NCI-H345 treated with DMSO at 0.1 percent for 48 hours (cell line): ENCODE results near the gene CLRN1.

Experiments used
- DNase-seq: peaks from one replicate; lab custom pipeline; 2025; ENCODE audit not compliant: unreplicated experiment; lab: John Stamatoyannopoulos, UW

CLRN1 gene

GRCh38 chr3:150925751-150926201, 46.8 kb downstream of the CLRN1 start:
- peak; percentile 14 for DNase-seq

GRCh38 chr3:150922611-150923010, 49.9 kb downstream of the CLRN1 start:
- DNase-seq = no peak

GRCh38 chr3:150921209-150921608, 51.3 kb downstream of the CLRN1 start:
- DNase-seq = no peak

GRCh38 chr3:150920236-150920635, 52.3 kb downstream of the CLRN1 start:
- DNase-seq = no peak

- DNase-seq = peak; percentile 53
Observed at GRCh38 chr3:150917951-150918350, 54.6 kb downstream of the CLRN1 start.

GRCh38 chr3:150913133-150913922, 59.2 kb downstream of the CLRN1 start:
- no peak for DNase-seq

- no peak for DNase-seq
Observed at GRCh38 chr3:150912501-150912900, 60.0 kb downstream of the CLRN1 start.

- DNase-seq = no peak
Observed at GRCh38 chr3:150911771-150912170, 60.8 kb downstream of the CLRN1 start.

GRCh38 chr3:150906461-150906860, 66.1 kb downstream of the CLRN1 start:
- no peak for DNase-seq

- DNase-seq = no peak
Observed at GRCh38 chr3:150905746-150906145, 66.8 kb downstream of the CLRN1 start.

- DNase-seq = no peak
Observed at GRCh38 chr3:150905339-150905738, 67.2 kb downstream of the CLRN1 start, which contains the start of gene MINDY4B. MINDY4B (minus strand) TSS chr3:150905439; CDS start chr3:150905439, 0 bp downstream.

- no peak for DNase-seq
Observed at GRCh38 chr3:150902988-150903387, 69.5 kb downstream of the CLRN1 start.

GRCh38 chr3:150901793-150902192, 70.7 kb downstream of the CLRN1 start:
- DNase-seq = no peak

- no peak for DNase-seq
Observed at GRCh38 chr3:150899141-150899540, 73.4 kb downstream of the CLRN1 start.

GRCh38 chr3:150898046-150898754, 74.3 kb downstream of the CLRN1 start:
- no peak for DNase-seq

- no peak for DNase-seq
Observed at GRCh38 chr3:150897592-150897991, 74.9 kb downstream of the CLRN1 start.

- no peak for DNase-seq
Observed at GRCh38 chr3:150890831-150891230, 81.7 kb downstream of the CLRN1 start.

- no peak for DNase-seq
Observed at GRCh38 chr3:150890295-150890694, 82.2 kb downstream of the CLRN1 start.

- no peak for DNase-seq
Observed at GRCh38 chr3:150889106-150889505, 83.4 kb downstream of the CLRN1 start.

- no peak for DNase-seq
Observed at GRCh38 chr3:150887031-150887430, 85.5 kb downstream of the CLRN1 start.

- no peak for DNase-seq
Observed at GRCh38 chr3:150885535-150885934, 87.0 kb downstream of the CLRN1 start.

GRCh38 chr3:150878996-150879575, 93.4 kb downstream of the CLRN1 start:
- no peak for DNase-seq
